Bronchial epithelial cell (primary cell): Measurements from ENCODE around the gene SPATA7. TPM values are rescaled to one million over a fixed set of nuclear protein-coding genes. Genes with fewer than 3 reads are reported as not detected.

Experiments used
- DNase-seq: peaks from one replicate; pipeline ENCODE4 v3.0.0-alpha.2; 2010; ENCODE audit warnings: low read depth
- FAIRE-seq: peaks from 2 replicates; lab custom pipeline; 2011; peaks lifted over from hg19 to GRCh38; lab: Jason Lieb, UNC
- H3K27me3 ChIP-seq: 2 replicates; pipeline ENCODE4 v1.5.1; 2011; ENCODE audit warnings: low read length; ENCODE audit not compliant: control insufficient read depth, insufficient read depth
- H3K36me3 ChIP-seq: 2 replicates; pipeline ENCODE4 v1.5.1; 2011; ENCODE audit warnings: low read length; ENCODE audit not compliant: control insufficient read depth, insufficient read depth
- H3K4me3 ChIP-seq: 2 replicates; pipeline ENCODE4 v1.5.1; 2011; ENCODE audit warnings: mild to moderate bottlenecking, low read depth, low read length, control low read depth
- total RNA-seq: library from RNA; depleted of rRNA; stranded (reverse); fragments of >200 nt; gene quantifications from 2 replicates; pipeline ENCODE4 v1.2.1, GENCODE V29; 2014
- TF ChIP-seq, protein P1 (sequence below): IDR thresholded peaks from 2 replicates; pipeline ENCODE4 v1.5.1; 2011; ENCODE audit warnings: mild to moderate bottlenecking, moderate library complexity, low read length, control low read depth, inconsistent platforms; ENCODE audit not compliant: insufficient read depth, severe bottlenecking

The SPATA7 gene
- total RNA-seq, 1 donor from 2014 or later, result 9.2 TPM

DNA sequence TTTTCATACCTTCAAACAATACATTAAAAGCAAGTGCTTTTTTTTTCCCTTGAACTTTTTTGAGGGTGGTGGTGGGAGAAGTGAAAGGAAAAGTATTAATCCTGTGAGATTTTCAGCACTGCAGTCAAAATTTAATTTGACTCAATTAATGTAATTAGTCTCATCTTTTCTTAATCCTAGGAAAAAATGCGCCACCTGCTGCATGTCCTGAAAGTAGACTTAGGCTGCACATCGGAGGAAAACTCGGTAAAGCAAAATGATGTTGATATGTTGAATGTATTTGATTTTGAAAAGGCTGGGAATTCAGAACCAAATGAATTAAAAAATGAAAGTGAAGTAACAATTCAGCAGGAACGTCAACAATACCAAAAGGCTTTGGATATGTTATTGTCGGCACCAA is 52.2 kb downstream of the SPATA7 start:
- no peak for FAIRE-seq
- Histone ChIP-seq H3K4me3 (no peak overlapping the region), H3K36me3 (no peaks in the 10 kb centered on the region), H3K27me3 (no peaks in the 10 kb centered on the region)
- TF ChIP-seq, protein P1, sequence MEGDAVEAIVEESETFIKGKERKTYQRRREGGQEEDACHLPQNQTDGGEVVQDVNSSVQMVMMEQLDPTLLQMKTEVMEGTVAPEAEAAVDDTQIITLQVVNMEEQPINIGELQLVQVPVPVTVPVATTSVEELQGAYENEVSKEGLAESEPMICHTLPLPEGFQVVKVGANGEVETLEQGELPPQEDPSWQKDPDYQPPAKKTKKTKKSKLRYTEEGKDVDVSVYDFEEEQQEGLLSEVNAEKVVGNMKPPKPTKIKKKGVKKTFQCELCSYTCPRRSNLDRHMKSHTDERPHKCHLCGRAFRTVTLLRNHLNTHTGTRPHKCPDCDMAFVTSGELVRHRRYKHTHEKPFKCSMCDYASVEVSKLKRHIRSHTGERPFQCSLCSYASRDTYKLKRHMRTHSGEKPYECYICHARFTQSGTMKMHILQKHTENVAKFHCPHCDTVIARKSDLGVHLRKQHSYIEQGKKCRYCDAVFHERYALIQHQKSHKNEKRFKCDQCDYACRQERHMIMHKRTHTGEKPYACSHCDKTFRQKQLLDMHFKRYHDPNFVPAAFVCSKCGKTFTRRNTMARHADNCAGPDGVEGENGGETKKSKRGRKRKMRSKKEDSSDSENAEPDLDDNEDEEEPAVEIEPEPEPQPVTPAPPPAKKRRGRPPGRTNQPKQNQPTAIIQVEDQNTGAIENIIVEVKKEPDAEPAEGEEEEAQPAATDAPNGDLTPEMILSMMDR, result peak; percentile 5
- peak; percentile 8 for DNase-seq

DNA sequence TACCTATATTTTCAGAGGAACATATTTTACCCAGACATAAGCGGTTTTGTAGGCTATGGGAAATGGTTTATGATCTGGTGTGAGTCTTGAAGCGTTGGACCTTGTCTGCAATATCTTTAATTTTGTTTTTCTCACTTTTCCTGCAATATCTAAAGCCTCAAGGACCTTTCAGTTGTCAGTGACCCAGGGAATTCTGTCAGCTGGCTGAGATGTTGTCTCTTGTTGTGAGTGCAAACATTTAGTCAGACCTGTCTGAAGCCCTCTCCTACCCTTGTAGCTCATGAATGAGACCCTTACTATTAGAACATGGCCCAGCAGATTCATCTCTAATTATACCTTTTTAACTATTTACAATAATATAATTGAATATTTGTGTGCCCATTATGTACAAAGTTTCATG is 53.6 kb downstream of the SPATA7 start:
- no peak for FAIRE-seq

DNA sequence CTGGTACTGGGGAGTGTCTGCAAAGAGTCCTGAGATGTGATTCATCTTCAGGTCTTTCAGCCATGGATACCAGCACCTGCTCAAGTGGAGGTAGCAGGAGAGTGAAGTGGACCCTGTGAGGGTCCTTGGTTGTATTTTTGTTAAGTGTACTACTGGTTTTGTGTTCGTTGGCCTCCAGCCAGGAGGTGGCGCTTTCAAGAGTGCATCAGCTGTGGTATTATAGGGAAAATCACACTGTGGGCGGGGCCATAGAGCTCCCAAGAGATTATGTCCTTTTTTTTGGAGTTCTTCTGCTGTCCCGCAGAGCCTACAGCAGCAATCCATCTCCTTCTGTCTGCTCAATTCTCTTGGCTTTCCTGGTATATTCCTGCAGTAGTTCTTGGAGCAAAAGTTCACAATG is 66.8 kb downstream of the SPATA7 start:
- FAIRE-seq, result no peak
- TF ChIP-seq, protein P1, result no peak
- no peak for DNase-seq
- Histone ChIP-seq H3K4me3 (no peak overlapping the region), H3K27me3 (no peaks in the 10 kb centered on the region), H3K36me3 (no peaks in the 10 kb centered on the region)

More for the DNA sequence above, 53.6 kb downstream of the SPATA7 start:
- no peak overlapping the region for H3K4me3 ChIP-seq
- TF ChIP-seq, protein P1, result no peak
- DNase-seq, result no peak
- H3K27me3 ChIP-seq, result no peaks in the 10 kb centered on the region
- no peaks in the 10 kb centered on the region for H3K36me3 ChIP-seq

DNA sequence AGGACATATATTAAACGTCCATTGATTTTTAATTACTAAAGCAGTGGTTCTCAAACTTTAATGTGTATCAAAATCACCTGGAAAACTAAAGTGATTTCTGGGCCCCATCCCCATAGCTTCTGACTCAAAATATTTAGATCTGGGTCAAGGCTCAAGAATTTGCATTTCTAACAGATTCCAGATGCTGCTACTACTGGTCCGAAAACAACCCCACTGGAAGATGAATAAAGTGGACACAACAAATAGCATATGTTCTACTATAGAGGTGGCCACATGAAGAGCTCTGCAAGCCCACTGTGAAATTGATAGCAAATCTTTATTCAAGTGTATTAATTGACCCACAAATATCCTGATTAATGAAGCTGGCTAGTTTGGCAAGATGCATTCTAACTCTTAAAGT is 69.4 kb downstream of the SPATA7 start:
- H3K36me3 ChIP-seq, result no peaks in the 10 kb centered on the region
- H3K4me3 ChIP-seq, result no peak overlapping the region
- H3K27me3 ChIP-seq, result no peaks in the 10 kb centered on the region
- DNase-seq, result no peak
- TF ChIP-seq, protein P1, result no peak
- FAIRE-seq, result no peak

DNA sequence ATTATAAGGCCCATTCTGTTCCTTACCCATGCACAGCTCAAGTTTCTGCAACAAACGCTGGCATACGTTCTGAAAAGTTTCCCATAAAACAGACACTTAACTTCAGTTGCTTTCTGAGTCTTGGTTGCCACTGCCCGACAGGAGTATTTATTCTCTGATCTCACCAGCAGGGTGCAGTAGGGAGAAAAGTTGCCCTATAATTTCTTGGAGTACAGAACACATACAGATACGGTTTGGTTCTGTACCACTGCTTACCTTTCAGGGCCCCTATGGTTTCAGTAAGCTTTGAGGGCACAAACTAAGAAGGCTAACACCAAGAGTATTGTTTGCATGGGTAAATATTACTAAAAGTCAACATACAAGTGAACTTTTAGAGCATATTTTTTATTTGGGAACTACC is 77.9 kb downstream of the SPATA7 start:
- H3K4me3 ChIP-seq, result no peak overlapping the region
- no peaks in the 10 kb centered on the region for H3K27me3 ChIP-seq
- FAIRE-seq (no peak), DNase-seq (peak; percentile 22)
- peaks cover 1% of the 10 kb centered on the region for H3K36me3 ChIP-seq
- TF ChIP-seq, protein P1, result peak; percentile 39

DNA sequence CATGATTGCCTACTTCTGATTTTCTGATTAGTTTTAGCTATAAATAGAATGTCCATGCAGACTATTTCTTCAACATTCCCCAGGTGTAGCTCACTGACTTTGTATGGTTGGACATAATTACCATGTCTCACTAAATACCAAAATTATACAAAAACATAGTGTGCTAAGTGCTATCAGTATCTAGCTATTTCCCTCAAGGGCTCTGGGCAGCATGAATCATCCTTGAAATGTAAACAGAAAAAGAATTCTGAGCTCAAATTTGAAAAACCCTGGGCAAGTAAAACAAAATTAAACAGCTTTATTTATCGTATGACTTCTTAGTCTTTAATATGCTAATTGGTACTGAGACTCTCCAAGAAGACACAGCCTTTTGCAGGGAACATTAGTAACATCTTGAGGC is 82.9 kb downstream of the SPATA7 start:
- Histone ChIP-seq H3K4me3 (no peak overlapping the region), H3K27me3 (no peaks in the 10 kb centered on the region), H3K36me3 (peaks cover 11% of the 10 kb centered on the region)
- peak; percentile 67 for DNase-seq
- no peak for FAIRE-seq
- TF ChIP-seq, protein P1, result no peak
